ENCODE measurements around the gene SCML1.

DNA sequence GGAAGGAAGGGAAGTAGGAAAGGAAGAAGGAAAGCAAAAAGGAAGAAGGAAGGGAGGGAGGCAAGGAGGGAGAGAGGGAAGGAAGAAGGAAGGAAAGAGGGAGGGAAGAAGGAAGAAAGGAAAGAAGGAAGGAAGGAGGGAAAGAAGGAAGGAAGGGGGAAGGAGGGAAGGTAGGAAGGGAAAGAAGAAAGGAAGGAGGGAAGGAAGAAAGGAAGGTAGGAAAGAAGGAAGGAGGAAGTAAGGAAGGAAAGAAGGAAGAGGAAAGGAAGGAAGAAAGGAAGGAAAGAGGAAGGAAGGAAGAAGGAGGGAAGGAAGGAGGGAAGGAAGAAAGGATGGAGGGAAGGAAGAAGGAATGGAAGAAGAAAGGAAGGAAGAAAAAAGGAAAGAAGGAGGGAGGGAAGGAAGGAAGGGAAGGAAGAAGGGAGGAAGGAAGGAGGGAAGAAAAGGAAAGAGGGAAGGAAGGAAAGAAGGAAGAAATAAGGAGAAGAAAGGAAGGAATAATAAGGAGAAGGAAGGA is 18.6 kb upstream of the SCML1 start:
- TF ChIP-seq, protein P1, sequence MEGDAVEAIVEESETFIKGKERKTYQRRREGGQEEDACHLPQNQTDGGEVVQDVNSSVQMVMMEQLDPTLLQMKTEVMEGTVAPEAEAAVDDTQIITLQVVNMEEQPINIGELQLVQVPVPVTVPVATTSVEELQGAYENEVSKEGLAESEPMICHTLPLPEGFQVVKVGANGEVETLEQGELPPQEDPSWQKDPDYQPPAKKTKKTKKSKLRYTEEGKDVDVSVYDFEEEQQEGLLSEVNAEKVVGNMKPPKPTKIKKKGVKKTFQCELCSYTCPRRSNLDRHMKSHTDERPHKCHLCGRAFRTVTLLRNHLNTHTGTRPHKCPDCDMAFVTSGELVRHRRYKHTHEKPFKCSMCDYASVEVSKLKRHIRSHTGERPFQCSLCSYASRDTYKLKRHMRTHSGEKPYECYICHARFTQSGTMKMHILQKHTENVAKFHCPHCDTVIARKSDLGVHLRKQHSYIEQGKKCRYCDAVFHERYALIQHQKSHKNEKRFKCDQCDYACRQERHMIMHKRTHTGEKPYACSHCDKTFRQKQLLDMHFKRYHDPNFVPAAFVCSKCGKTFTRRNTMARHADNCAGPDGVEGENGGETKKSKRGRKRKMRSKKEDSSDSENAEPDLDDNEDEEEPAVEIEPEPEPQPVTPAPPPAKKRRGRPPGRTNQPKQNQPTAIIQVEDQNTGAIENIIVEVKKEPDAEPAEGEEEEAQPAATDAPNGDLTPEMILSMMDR (IDR thresholded peaks at IDR 0.05; ENCODE audit: extremely low read depth in 1 of 2, insufficient read depth in 1 of 2, low read depth in 1 of 2, low read length in 2 of 2), result no peak
- TF ChIP-seq POLR2A (IDR thresholded peaks at IDR 0.05; ENCODE audit: low read depth, low read length) (no peak), POLR2AphosphoS5 (IDR thresholded peaks at IDR 0.05; ENCODE audit: insufficient read depth, low read depth, low read length) (no peak), EZH2 (IDR thresholded peaks at IDR 0.05; ENCODE audit: borderline replicate concordance, low read depth, low read length, severe bottlenecking) (no peak), JUN (IDR thresholded peaks at IDR 0.05; ENCODE audit: borderline replicate concordance, insufficient read depth, insufficient read length, low read depth) (no peak), FOS (IDR thresholded peaks at IDR 0.05; ENCODE audit: borderline replicate concordance, insufficient read depth, low read length) (no peak), MYC (IDR thresholded peaks at IDR 0.05; ENCODE audit: low read depth, low read length) (no peak), GATA2 (IDR thresholded peaks at IDR 0.05; ENCODE audit: insufficient read depth, insufficient read length, low read depth, low read length) (no peak)
- TF ChIP-seq, protein P2, sequence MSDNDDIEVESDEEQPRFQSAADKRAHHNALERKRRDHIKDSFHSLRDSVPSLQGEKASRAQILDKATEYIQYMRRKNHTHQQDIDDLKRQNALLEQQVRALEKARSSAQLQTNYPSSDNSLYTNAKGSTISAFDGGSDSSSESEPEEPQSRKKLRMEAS (IDR thresholded peaks at IDR 0.05; ENCODE audit: insufficient read depth, insufficient read length), result no peak

All from endothelial cell of umbilical vein (primary cell).